IMR-90 (cell line): ENCODE results near the gene EDIL3. TPM values are rescaled to one million over a fixed set of nuclear protein-coding genes. Genes with fewer than 3 reads are reported as not detected.
A peak's percentile ranks its signal among the peaks of the same experiment; 100 is the strongest.

Experiments used
- ATAC-seq: fragments of 200-7000 bp; cut with Tn5 transposase; 2 replicates; pipeline ENCODE4 v1.9.1; 2020; ENCODE audit warnings: low read depth, mild to moderate bottlenecking, moderate library complexity
- BruUV-seq: library from RNA; stranded (reverse); fragments of 400-500 nt; replicated peaks from 2 replicates; lab custom pipeline; 2021; lab: Mats Ljungman, UMichigan
- CTCF ChIA-PET: fragments of 300-600 bp; formaldehyde crosslinking; extraction: SDS; loops from one replicate; lab custom pipeline; 2021; ENCODE audit warnings: antibody characterized with exemption; lab: Yijun Ruan, JAX
- POLR2A ChIA-PET: fragments of 300-600 bp; sonication (Branson Sonifier 250); formaldehyde crosslinking; loops from one replicate; lab custom pipeline; 2022; ENCODE audit warnings: antibody characterized with exemption; ENCODE audit not compliant: unreplicated experiment; lab: Charles Lee
- DNase-seq: peaks from one replicate; pipeline ENCODE4 v3.0.0; 2013
- H2AFZ ChIP-seq: replicated peaks from 2 replicates; pipeline ENCODE3; 2013; ENCODE audit warnings: low read length, mild to moderate bottlenecking; ENCODE audit not compliant: poor library complexity
- H2AK5ac ChIP-seq: 2 replicates; pipeline ENCODE4 v1.6.1; 2013; ENCODE audit warnings: low read depth, low read length, inconsistent platforms
- H2AK9ac ChIP-seq: replicated peaks from 2 replicates; pipeline ENCODE3; 2013; ENCODE audit warnings: mild to moderate bottlenecking, low read depth, low read length, moderate library complexity; ENCODE audit not compliant: poor library complexity
- H2BK120ac ChIP-seq: 2 replicates; pipeline ENCODE4 v1.6.1; 2013; ENCODE audit warnings: low read depth, low read length, inconsistent platforms
- H2BK15ac ChIP-seq: 3 replicates; pipeline ENCODE4 v1.6.1; 2013; ENCODE audit warnings: low read depth, low read length, inconsistent platforms
- H2BK20ac ChIP-seq: 2 replicates; pipeline ENCODE4 v1.6.1; 2013; ENCODE audit warnings: low read depth, mild to moderate bottlenecking, inconsistent platforms, low read length, moderate library complexity
- H2BK5ac ChIP-seq: 2 replicates; pipeline ENCODE4 v1.6.1; 2013; ENCODE audit warnings: mild to moderate bottlenecking, low read depth, low read length, inconsistent platforms; ENCODE audit not compliant: poor library complexity, severe bottlenecking
- H3K14ac ChIP-seq: replicated peaks from 2 replicates; pipeline ENCODE4 v1.6.1; 2013; ENCODE audit warnings: low read depth, low read length, inconsistent platforms
- H3K18ac ChIP-seq: 2 replicates; pipeline ENCODE4 v1.6.1; 2013; ENCODE audit warnings: low read depth, low read length, control low read depth
- H3K23ac ChIP-seq: 2 replicates; pipeline ENCODE4 v1.6.1; 2013; ENCODE audit warnings: low read depth, low read length, inconsistent platforms
- H3K27ac ChIP-seq: 2 replicates; pipeline ENCODE4 v1.5.1; 2013; ENCODE audit warnings: mild to moderate bottlenecking, control low read depth, low read length; ENCODE audit not compliant: insufficient read depth
- H3K27me3 ChIP-seq: 2 replicates; pipeline ENCODE4 v1.6.1; 2013; ENCODE audit warnings: low read length; ENCODE audit not compliant: control insufficient read depth, insufficient read depth
- H3K36me3 ChIP-seq: 2 replicates; pipeline ENCODE4 v1.6.1; 2013; ENCODE audit warnings: low read length, mixed read lengths; ENCODE audit not compliant: control insufficient read depth, insufficient read depth
- H3K4ac ChIP-seq: 2 replicates; pipeline ENCODE4 v1.6.1; 2013; ENCODE audit warnings: low read depth, low read length, inconsistent platforms
- H3K4me1 ChIP-seq: 2 replicates; pipeline ENCODE4 v1.6.1; 2013; ENCODE audit warnings: low read length, mixed read lengths; ENCODE audit not compliant: control insufficient read depth, insufficient read depth
- H3K4me2 ChIP-seq: 2 replicates; pipeline ENCODE4 v1.6.1; 2013; ENCODE audit warnings: low read depth, mild to moderate bottlenecking, control low read depth, low read length, moderate library complexity
- H3K4me3 ChIP-seq: 2 replicates; pipeline ENCODE4 v1.5.1; 2013; ENCODE audit warnings: low read depth, mild to moderate bottlenecking, control low read depth, low read length, moderate library complexity; ENCODE audit not compliant: insufficient read depth
- H3K56ac ChIP-seq: 2 replicates; pipeline ENCODE4 v1.6.1; 2013; ENCODE audit warnings: low read length, inconsistent platforms; ENCODE audit not compliant: insufficient read depth; ENCODE audit errors: extremely low read depth
- H3K79me1 ChIP-seq, 2 experiments: 2 replicates each; pipeline ENCODE4 v1.6.1; 2013; ENCODE audit warnings: low read length in 2 of 2, inconsistent platforms in 1 of 2, low read depth in 1 of 2
- H3K9ac ChIP-seq: 2 replicates; pipeline ENCODE4 v1.6.1; 2013; ENCODE audit warnings: low read depth, low read length, control low read depth
- H3K9me1 ChIP-seq: 2 replicates; pipeline ENCODE4 v1.6.1; 2013; ENCODE audit warnings: low read length, inconsistent platforms; ENCODE audit not compliant: insufficient read depth
- H3K9me3 ChIP-seq: 2 replicates; pipeline ENCODE4 v1.6.1; 2013; ENCODE audit warnings: low read length; ENCODE audit not compliant: control insufficient read depth, insufficient read depth
- H4K20me1 ChIP-seq: 2 replicates; pipeline ENCODE4 v1.6.1; 2013; ENCODE audit warnings: low read length, inconsistent platforms; ENCODE audit not compliant: insufficient read depth
- H4K5ac ChIP-seq: 2 replicates; pipeline ENCODE4 v1.6.1; 2013; ENCODE audit warnings: mild to moderate bottlenecking, low read depth, low read length, control low read depth
- H4K8ac ChIP-seq, 2 experiments: 2 replicates each; pipeline ENCODE4 v1.6.1; 2013; ENCODE audit warnings: low read depth in 2 of 2, low read length in 2 of 2, control low read depth in 1 of 2, inconsistent platforms in 1 of 2
- H4K91ac ChIP-seq: 2 replicates; pipeline ENCODE4 v1.6.1; 2013; ENCODE audit warnings: low read depth, low read length, inconsistent platforms; ENCODE audit not compliant: insufficient read depth
- BHLHE40 ChIP-seq: fragments of 150-350 bp; IDR thresholded peaks from 2 replicates; pipeline ENCODE4 v1.6.1; 2016; ENCODE audit warnings: mild to moderate bottlenecking, low read depth, low read length
- CEBPB ChIP-seq: IDR thresholded peaks from 2 replicates; pipeline ENCODE4 v1.6.1; 2012; ENCODE audit warnings: low read depth, low read length, improper control_type of control experiment
- CHD1 ChIP-seq: IDR thresholded peaks from 2 replicates; pipeline ENCODE4 v1.6.1; 2012; ENCODE audit warnings: low read depth, low read length, improper control_type of control experiment
- ELK1 ChIP-seq: fragments of 150-350 bp; IDR thresholded peaks from 2 replicates; pipeline ENCODE4 v1.6.1; 2016; ENCODE audit warnings: low read depth, mild to moderate bottlenecking, low read length, moderate library complexity, borderline replicate concordance
- FOS ChIP-seq: fragments of 150-350 bp; IDR thresholded peaks from 2 replicates; pipeline ENCODE4 v1.6.1; 2016; ENCODE audit warnings: low read depth, low read length
- MAFK ChIP-seq: IDR thresholded peaks from 2 replicates; pipeline ENCODE4 v1.6.1; 2012; ENCODE audit warnings: low read depth, low read length, improper control_type of control experiment
- MAZ ChIP-seq: IDR thresholded peaks from 2 replicates; pipeline ENCODE4 v1.6.1; 2012; ENCODE audit warnings: low read depth, mild to moderate bottlenecking, low read length, improper control_type of control experiment, moderate library complexity, borderline replicate concordance
- MXI1 ChIP-seq: IDR thresholded peaks from 2 replicates; pipeline ENCODE4 v1.6.1; 2012; ENCODE audit warnings: low read depth, mild to moderate bottlenecking, low read length, moderate library complexity, borderline replicate concordance
- NFE2L2 ChIP-seq: fragments of 150-350 bp; IDR thresholded peaks from 2 replicates; pipeline ENCODE4 v1.6.1; 2016; ENCODE audit warnings: low read depth, mild to moderate bottlenecking, low read length
- POLR2A ChIP-seq: IDR thresholded peaks from 2 replicates; pipeline ENCODE4 v1.6.1; 2012; ENCODE audit warnings: mild to moderate bottlenecking, low read depth, low read length
- RFX5 ChIP-seq: IDR thresholded peaks from 2 replicates; pipeline ENCODE4 v1.8.0; 2012; ENCODE audit warnings: low read depth, mild to moderate bottlenecking, low read length, moderate library complexity
- SMC3 ChIP-seq: fragments of 150-350 bp; IDR thresholded peaks from 2 replicates; pipeline ENCODE4 v1.6.1; 2016; ENCODE audit warnings: low read depth, mild to moderate bottlenecking, antibody characterized with exemption, low read length, moderate library complexity
- USF2 ChIP-seq: fragments of 150-350 bp; IDR thresholded peaks from 2 replicates; pipeline ENCODE4 v1.6.1; 2017; ENCODE audit warnings: mild to moderate bottlenecking, antibody characterized with exemption, low read length, low read depth
- WGBS, 2 experiments: methylation state at CpG; one replicate each; pipeline versions ENCODE4 v1.1.5 to v1.1.7; 2013; ENCODE audit warnings: missing lambda C conversion rate in 2 of 2; ENCODE audit not compliant: insufficient read length in 1 of 2; ENCODE audit errors: extremely low coverage in 2 of 2; 5-methylcytosine and 5-hydroxymethylcytosine counted together
- dilution Hi-C: fragments of 300-500 bp; cut with HindIII; formaldehyde crosslinking; loops from one replicate; pipeline ENCODE4 v1.14.3; 2018; ENCODE audit warnings: low sequenced_read_pairs; ENCODE audit not compliant: unreplicated experiment
- in situ Hi-C: fragments of 300-500 bp; cut with MboI; formaldehyde crosslinking; loops from 3 replicates; pipeline ENCODE4 v1.14.3; 2019; ENCODE audit warnings: low sequenced_read_pairs, inconsistent platforms, mixed read lengths
- intact Hi-C: fragments of 100-400 bp; cut with micrococcal nuclease; formaldehyde crosslinking; loops from 2 replicates; pipeline ENCODE4 v1.10.0; 2022
- polyA plus RNA-seq, 3 experiments: library from polyadenylated mRNA; depleted of rRNA; stranded (reverse); fragments of >200 nt; gene quantifications; 2 replicates each; pipeline ENCODE4 v1.2.3, GENCODE V29; 2012; ENCODE audit warnings: low replicate concordance in 1 of 3
- total RNA-seq: library from RNA; depleted of rRNA; stranded (reverse); fragments of >200 nt; gene quantifications from 2 replicates; pipeline ENCODE4 v1.2.3, GENCODE V29; 2012
- TF ChIP-seq, protein P1 (sequence below): conservative IDR thresholded peaks from 2 replicates; pipeline ENCODE4 v1.5.1; 2012; ENCODE audit warnings: mild to moderate bottlenecking, low read depth, low read length, improper control_type of control experiment

Gene EDIL3
- total and polyA plus RNA-seq, 2 of the 4 experiments (the other 2 are of a cell fraction), result 55.5 to 82.8 TPM

DNA sequence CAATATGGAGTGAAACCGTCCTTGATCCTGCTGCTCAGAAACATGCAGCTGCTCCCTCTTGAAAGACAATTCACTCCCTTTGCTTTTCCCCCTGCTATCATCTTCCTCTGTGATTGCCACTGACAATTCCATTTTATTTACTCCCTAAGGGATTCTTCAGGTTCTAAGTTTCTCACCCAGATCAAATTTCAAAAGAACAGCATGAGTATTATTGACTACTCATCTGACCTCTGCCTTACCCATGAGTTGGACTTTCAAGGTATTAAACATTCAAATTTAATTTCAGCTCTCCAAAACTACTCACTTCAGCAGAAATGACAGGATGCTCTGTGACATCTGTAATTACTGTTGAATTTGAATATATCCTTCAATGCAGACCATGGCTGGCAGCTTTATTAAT, 427.5 kb downstream of the EDIL3 start:
- Histone ChIP-seq H3K27ac (no peak overlapping the region), H3K14ac (0 out of 2 replicates have a peak overlapping the region, but pooled peaks have one; percentile 10), H2BK5ac (no peak overlapping the region), H3K36me3 (no peaks in the 10 kb centered on the region; the same call in 1 of the 2 replicates), H3K27me3 (no peaks in the 10 kb centered on the region), H3K4ac (peak overlapping the region; percentile 46; the same call in 1 of the 2 replicates), H3K4me3 (no peak overlapping the region), H2AK5ac (no peak overlapping the region; the same call in 1 of the 2 replicates), H2AFZ (no peak overlapping the region), H3K23ac (peak overlapping the region; percentile 13; the same call in 1 of the 2 replicates), H2BK15ac (no peak overlapping the region), H4K91ac (no peak overlapping the region), H3K18ac (peak overlapping the region; percentile 16; the same call in 1 of the 2 replicates), H2BK120ac (peak overlapping the region; percentile 51; the same call in 1 of the 2 replicates), H3K4me1 (peaks cover 7% of the 10 kb centered on the region), H4K20me1 (no peaks in the 10 kb centered on the region), H3K9me3 (no peaks in the 10 kb centered on the region), H2AK9ac (no peak overlapping the region), H3K4me2 (no peak overlapping the region), H4K8ac (no peak overlapping the region), H2BK20ac (peak overlapping the region; percentile 46; the same call in 1 of the 2 replicates), H3K79me1 (no peaks in the 10 kb centered on the region), H3K9me1 (no peaks in the 10 kb centered on the region), H3K56ac (no peak overlapping the region), H4K5ac (no peak overlapping the region), H3K9ac (no peak overlapping the region)
- DNase-seq (peak; percentile 33), ATAC-seq (no peak)
- dilution Hi-C loops, result no loop called here
- intact Hi-C loops, result no loop called here
- no TSS peak for BruUV-seq
- ChIA-PET CTCF (no interaction called here), POLR2A (no interaction called here)
- no CpG with 5 or more reads among the region's 1 CpG for WGBS, 2 experiments
- in situ Hi-C loops, result no loop called here
- TF ChIP-seq MAZ (no peak), CEBPB (no peak), POLR2A (no peak), SMC3 (no peak), RFX5 (no peak), USF2 (no peak), MAFK (no peak), NFE2L2 (no peak), CHD1 (no peak), BHLHE40 (no peak), MXI1 (no peak), ELK1 (no peak), FOS (no peak)
- TF ChIP-seq, protein P1, sequence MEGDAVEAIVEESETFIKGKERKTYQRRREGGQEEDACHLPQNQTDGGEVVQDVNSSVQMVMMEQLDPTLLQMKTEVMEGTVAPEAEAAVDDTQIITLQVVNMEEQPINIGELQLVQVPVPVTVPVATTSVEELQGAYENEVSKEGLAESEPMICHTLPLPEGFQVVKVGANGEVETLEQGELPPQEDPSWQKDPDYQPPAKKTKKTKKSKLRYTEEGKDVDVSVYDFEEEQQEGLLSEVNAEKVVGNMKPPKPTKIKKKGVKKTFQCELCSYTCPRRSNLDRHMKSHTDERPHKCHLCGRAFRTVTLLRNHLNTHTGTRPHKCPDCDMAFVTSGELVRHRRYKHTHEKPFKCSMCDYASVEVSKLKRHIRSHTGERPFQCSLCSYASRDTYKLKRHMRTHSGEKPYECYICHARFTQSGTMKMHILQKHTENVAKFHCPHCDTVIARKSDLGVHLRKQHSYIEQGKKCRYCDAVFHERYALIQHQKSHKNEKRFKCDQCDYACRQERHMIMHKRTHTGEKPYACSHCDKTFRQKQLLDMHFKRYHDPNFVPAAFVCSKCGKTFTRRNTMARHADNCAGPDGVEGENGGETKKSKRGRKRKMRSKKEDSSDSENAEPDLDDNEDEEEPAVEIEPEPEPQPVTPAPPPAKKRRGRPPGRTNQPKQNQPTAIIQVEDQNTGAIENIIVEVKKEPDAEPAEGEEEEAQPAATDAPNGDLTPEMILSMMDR, result no peak
